NCI-H446 (cell line): Measurements from ENCODE around the gene OXER1.

Experiments used
- DNase-seq, 2 experiments: peaks; one replicate each; lab custom pipeline; 2025; lab: John Stamatoyannopoulos, UW

Gene OXER1

DNA sequence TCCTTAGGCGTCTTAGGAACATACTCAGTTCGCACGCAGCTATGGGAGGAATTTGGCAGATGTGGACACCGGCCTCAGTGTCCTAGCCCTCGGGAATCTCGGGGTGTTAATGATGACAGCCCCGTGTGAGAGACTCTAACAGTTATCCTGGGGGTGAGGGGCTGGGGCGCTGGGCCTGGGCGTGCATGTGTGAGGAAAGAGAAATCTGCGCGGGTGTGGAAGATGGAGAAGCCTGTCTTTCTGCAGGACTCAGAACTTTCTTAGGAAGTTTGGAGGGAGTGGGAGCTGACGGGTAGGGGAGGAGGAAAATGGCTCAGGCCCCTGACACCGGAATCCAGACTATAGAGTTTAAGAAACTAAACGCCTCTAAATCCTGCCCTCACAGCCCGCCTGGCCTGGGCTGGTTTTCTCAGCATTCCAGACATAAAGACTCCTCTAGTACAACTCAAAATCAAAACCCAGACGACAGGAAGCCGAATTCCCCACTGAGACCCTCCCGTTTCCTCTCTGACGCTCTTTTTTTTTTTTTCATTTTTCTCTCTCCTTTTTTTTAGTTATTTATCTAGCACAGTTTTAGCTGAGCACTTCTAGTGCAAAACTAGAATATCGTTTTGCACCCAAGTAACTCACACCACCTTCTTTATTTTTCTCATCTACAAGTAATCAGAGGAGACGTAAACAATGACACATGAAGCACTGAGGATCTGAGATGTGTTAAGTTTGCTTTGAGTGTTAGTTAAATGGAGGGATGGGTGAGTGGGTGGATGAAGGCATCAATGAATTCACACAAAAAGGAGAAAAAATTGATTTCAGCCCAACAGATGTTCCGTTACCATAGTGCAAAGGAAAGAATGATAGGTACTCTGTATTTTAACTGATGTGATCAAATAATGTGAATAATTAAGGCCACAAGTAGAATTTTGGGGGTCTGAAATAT, 29.7 kb upstream of the OXER1 start:
- DNase-seq: no peak

DNA sequence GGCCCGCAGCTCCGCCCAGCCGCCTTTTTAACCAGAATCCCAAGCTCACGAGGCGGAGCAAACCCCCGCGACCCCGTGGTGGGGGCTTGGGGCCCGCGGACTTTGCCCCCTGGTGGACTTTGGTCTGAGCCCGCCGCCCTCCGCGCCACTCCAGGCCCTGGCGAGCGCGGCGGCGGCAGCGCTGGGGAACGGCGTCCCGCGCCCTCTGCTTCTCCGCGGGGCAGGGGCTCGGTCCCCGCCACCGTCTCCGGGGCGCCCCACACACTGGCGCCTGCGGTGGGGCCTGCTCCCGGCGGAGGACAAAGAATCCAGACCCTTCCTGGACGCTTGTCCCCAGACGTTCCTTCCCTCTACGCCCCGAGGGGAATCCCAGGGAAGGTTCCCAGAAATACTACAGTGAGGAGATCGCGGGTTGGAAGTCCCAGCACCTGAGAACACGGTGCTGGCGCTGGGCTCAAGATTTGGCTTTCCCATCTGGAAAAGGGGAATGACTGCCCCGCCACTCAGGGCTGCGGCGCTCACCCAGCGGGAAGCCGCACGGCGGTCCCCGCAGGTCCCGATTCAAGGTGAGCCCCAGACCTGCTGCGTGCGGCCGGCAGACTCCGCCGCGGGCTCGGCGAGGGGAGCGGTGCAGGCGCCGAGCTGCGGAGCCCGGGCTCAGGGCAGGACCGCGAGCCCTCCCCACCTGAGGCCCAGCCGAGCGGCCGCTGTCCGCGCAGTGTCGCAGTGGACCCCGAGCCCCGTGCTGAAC, 28.8 kb upstream of the OXER1 start, which contains the start of gene HAAO:
Gene HAAO (minus strand): TSS at position 1 of the 751 bp plus-strand sequence. CDS start 47 bp downstream, outside the sequence.
- no peak for DNase-seq

DNA sequence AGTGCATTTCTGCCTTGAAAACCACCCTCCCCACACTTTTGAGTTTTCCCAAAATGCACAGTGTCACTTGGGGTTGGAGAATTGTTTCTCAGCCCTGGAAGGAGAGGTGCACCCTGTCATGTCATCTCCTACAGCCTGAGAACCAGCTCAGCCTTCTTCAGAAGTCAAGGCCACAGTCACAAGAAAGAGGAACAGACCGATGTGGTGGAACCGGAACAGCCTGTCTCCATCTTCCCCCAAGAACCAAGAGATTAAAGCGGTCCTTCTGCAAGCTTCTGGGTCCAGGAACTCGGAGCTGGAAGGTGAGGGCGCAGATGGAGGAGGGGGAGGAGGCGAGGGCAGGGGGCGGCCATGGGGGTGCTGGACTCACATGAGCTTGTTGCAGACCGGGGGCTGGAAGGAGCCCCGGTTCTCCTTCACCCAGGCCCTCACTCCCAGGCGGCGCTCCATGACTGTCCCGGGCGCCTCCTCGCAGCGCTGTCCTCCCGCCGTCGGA, 28.2 kb upstream of the OXER1 start:
- DNase-seq: no peak

DNA sequence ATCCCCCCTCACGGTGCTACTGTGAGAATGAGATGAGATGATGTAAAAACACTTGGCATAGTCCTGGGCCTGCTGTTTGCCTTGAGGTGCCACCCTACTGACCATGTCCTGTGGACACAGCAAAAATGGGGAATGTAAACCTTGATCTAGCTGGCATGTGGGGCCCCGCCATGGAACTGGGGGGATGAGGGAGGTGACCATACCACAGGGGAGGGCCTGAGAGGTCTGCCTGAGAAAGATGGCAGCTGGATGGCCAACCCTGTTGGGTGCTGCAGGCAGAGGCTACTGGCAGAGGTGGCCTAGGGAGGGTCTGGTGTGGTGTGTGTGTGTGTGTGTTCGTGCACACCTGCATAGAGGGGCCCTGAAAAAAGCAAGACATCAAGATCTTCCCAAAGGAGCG, 27.7 kb upstream of the OXER1 start:
- DNase-seq: no peak

DNA sequence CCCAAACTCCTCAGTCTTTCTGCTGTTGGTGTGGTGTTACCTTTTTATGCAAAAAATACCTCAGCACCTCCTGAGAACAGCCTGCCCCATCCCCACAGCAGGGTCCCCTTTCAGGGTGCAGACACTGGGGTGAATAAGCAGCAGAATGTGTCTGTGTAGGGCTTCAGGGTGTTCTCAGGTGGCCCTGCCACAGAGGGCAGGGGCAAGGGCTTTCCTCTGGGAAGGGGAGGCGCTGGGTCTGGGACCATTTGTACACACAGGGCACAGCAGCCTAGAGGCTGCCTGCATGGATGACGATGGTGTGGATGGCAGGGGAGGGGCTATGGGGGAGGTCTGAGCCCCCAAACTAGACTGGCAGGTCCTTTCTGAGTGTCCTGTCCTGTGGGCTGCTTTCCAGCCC, 25.8 kb upstream of the OXER1 start:
- no peak for DNase-seq

DNA sequence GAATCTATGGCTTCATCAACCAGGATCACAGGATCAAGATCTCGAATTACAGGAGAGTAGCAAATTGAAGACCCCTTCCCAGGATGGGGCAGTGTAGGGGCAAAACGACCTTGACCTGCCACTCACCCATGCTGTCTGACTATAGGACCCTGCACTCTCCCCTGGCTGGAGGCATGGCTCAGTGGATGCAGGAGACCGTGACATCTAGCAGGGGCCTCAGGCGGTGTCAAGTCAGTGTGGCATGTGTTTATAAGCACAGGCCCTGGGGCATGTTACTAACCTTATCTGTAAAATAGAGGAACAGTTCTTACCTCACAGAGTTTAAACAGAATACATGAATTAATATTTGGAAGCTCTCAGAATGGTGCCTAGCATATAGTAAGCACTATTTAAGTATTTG, 24.9 kb upstream of the OXER1 start:
- no peak for DNase-seq

DNA sequence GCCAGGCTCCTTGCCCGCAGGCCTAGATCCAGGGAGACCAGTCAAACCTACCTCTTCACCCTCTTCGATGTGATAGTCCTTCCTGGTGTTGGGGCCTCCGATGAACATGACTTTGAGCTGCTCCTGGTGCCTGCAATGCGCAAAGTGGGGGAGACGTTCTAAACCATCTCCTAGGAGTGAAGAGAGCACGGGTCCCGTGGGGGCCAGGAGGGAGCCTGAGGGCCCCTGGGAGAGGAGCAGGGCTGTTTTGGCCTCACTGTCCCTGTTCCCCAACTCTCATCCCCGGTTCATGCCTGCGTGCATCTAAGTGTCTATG, 24.5 kb upstream of the OXER1 start:
- no peak for DNase-seq

DNA sequence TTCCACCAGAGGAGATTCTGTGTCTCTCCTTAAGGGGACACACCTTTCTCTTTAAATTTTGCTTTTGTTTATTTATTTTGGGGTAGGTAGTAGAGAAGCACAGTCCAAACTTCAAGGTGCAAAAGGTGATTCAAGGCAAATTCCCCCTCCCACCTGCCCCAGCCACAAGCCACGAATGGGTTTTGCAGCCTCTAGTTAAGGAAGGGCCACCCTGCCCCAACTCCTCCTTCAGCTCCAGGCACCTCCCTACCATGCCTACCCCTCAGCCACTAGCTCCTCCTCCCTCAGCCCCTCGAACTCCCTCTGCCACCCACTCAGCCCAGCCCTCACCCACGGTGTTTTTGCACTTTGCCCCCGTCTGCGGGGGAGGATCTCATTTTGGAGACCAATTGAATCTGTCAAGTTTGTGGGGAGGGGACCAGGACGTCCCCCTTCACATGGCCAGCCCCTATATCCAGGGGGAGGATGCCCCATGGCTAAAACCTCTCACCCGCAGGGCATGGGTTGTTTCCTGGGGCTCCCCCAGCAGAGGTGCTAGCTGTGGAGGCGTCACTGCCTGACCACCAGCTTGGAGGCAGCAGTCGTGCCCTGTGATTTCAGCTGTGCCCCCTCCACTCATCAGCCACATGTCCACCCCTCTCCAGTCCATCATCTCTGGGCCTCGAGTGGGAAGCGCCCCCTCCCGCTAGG, 24.0 kb upstream of the OXER1 start:
- DNase-seq: no peak

DNA sequence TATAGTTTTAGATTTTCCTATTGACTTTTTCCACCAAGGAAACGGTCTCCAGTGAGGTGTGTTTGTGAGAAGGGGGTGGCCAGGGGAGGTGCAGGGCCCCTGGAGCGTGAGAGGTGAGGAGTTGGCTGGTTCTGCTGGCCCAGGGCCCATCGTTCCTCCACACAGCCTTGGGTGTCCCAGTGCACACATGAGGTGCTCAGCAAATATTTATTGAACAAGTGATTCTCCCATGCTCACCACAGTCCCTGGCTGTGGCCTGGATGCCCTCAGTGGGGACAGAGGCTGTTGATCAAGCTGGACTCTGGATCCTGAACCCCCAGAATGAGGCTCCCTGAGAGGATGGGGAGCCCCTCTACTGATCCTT, 23.5 kb upstream of the OXER1 start:
- no peak for DNase-seq

DNA sequence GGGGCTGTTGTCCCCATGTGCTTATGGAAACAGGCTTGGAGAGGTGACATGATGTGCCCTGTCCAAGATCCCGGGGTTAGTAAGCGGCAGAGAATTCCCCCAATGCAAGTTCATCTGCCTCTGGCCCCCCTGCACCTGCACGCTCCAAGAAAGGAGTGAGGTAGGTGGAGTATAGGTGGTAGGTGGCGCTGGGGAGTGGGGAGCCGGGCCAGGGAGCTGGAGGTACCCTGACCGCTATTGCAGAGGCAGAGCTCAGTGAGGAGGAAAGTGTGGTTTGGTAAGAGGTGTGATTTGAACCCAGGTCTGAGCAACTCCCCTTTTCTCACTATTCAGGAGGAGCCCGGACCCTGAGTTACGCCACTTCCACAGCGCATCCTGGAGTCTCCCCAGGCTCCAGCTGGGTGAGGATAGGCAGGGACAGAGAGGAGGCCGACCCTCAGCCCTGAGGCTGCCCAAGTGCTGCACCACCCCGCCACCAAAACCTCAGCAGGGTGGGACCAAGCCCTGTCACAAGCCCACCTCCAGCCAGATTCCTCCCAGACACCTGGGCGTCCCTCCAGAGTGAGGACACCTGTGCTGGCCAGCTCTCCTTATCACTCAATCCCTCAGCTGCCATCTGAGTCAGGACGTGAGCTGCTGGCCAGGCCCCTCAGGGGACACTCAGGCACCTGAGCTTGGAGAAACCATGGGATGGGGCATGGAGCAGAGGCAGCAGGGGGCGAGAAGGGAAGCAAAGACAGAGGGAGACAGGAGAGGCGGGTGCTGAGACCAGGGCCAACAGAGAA, 22.8 kb upstream of the OXER1 start:
- no peak for DNase-seq

DNA sequence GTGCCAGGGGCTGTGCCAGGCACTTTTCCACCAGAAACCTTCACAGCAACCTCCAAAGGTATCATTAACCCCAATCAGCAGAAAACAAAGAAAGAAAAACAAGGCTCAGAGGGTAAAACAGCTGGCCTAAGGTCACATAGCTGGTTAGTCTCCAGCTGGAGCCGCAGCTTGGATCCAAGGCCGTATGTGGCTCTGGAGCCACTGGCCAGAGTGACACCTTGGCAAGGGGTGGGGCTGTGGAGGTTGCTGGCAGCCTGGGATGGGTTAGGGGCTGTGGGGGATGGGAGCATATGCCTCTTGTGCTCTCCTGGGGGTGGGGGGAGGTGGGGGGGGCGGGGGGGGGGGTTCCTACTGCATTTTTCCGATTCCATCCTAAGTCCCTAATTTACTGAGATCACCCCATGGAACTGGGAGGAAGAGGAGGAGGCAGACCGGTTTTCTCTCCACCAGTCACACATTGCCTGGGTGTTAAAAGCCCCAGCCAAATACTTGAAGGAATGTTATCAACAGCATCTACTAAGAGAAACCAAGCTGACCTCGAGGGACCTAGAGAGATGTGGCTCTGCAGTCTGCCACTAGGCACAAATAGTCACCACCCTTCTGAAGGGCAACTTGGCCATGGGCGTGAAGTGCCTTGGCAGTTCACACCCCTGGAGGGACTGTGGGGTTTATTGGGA, 20.4 kb upstream of the OXER1 start:
- no peak for DNase-seq

DNA sequence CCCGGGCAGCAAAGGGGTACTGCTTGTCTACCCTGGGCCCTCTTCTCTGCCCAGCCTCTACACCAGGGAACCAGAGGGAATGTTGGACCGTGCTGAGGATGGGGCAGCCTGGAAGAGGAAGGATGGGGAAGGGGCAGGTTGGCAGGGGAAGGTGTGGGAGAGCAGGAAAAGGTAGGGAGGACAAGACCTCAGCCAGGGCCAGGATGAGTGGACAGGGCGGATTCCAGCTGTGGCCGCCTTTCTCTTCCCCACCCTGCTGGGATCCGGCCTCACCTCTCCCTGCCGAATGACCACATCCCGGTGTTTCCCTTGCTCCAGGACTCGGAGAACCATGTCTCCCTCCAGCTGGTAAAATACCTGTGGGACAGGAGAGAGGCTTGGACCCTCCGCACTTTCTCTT, 19.6 kb upstream of the OXER1 start:
- no peak for DNase-seq

DNA sequence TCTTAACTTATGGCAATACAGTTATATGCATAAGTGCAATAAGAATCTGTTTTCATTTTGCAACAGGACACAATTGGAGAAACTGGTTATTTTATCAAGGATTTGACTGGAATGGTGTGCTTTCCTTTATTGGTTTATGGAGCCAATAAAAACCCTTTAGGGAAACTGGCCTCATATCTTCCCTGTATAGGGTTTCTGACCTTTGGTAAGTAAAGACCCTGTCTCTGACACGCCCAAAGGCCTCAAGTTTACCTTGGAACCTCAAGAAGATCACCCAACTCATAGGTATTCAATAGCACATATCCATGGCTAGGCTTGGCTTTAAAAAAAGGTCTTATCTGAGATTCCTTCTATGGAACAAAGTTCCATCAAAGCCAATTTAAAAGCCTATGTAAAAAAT, 17.2 kb upstream of the OXER1 start:
- no peak for DNase-seq

DNA sequence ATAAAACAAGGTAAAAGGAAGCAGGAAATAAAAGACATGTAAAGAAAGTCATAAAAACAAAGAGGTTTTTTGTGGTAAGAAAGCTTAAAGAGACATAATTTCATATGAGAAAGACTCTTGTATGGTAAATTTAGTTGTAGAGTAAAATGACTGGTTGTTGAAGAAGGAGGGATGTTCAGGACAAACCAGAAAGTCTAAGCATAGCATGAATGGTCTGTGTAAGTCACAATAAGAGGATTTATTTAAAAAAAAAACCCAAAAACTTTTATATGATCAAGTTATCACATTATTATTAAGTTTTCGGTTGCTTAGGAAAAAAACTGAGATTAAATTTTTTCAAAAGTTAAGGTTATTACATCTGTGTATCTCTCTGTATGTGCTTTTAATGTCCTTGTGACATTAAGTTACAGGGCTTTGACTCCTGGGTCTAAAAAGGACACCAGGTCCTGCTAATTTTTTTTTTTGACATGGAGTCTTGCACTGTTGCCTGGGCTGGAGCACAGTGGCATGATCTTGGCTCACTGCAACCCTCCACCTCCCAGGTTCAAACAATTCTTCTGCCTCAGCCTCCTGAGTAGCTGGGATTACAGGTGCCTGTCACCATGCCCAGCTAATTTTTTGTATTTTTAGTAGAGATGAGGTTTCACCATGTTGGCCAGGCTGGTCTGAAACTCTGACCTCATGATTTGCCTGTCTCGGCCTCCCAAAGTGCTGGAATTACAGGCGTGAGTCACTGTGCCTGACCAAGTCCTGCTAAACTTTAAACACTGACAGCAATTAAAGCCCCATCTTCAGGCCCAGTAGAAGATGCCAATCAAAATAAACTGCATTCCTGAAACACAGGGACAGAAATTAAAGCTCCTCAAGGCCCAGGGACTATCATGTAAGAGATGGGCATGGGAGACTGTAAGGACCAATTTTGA, 14.2 kb upstream of the OXER1 start:
- no peak for DNase-seq

DNA sequence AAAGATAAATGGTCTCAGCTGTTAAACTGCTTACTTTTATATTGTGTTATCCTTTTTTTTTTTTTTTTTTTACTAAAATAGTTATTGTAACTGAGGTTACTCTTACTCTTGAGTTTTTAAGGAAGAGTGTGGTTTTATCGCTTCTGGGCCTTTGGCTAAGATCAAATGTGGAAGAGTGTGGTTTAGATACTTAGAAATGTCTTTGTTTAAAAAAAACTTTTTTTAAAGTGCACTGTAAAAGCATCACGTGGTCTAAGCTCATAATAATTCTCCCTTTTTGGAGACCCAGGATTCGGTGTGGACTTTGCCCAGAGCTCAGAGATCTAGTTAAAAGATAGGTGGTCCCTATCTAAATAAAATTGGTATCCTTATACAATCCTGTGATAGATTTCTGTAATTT, 11.9 kb upstream of the OXER1 start:
- no peak for DNase-seq

DNA sequence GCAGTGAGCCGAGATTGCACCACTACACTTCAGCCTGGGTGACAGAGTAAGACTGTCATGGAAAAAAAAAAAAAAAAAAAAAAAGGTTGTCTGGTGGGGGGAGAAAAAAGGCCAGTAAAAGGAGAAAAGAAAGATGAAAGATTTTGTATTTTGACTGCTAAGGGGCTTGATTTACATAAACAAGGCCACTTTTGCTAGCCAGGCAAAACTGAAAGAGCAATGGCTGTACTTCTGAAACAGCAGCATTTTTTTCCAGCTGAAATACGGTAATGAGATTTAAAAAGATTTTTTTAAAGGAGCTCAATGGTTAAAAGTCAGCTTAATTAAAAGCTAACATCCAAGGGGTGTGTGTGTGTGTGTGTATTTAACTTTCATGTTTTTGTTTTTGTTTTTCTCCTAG, 11.3 kb upstream of the OXER1 start:
- no peak for DNase-seq

DNA sequence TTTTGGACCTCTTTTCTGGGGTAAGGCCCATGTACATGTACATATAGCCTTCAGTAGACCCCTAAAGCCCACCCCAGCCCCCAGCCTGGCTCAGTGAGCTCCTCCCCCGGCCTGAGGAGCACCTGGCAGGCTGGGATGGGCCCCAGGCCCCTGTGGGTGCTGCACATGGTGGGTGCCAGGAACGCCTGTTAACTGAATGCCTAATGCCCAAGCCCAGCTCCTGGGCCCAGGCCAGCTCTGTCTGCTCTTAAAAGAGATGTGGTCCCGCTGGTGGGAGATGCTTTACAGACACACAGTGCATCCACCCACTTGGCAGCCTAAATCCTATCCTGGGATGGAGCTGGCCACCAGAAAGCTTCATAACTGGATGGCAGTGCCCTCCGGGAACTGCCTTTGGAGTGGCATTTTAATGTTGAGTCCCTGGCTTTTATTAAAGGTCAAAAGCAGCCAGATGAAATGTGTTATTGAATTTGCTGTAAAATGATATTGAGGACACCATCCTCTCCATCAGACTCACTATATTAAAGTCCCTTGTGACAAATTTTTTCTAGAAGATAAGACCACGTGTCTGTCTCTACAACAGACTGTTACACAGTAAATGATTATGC, 7.7 kb upstream of the OXER1 start:
- DNase-seq: no peak

DNA sequence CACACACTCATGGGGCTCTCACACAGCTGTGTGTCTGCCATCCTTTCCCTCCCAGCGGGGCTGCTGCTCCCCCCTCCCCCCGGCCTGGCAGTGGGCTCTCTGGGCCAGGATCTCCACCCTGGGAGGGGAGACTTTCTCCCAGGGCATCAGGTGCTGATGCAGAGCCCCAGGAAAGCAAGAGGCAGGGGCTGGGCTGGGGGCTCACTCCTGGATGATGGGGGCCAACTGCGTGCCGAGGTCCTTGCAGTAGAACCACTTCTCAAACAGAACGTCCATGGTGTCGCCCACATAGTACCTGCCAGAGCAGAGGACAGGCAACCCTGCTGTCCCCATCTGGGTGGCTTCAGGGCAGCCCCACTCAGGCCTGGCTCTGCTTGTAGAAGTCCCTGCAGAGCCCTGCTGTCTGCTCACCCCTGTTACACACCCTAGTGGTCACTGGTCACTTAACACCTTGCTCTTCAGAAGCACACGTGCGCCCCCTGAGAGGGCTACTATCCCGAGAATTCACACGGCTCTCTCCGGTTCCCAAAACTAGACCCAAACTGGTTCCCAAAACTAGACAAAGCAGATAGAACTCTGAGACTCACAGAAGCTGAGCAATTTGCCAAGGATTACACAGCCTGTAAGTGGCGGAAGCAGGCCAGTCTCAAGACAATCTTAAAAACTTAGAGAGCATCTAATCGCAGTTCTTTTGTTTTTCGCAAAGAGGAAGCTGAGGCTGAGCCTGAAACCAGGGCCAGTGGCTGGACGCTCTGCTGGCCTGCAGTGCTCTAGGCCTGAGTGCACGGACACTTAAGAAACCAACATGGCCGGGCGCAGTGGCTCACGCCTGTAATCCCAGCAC, 6.6 kb upstream of the OXER1 start:
- DNase-seq: peak in 1 of 2 experiments; percentile 5
